ENCODE data around the gene DNAAF2.

DNA sequence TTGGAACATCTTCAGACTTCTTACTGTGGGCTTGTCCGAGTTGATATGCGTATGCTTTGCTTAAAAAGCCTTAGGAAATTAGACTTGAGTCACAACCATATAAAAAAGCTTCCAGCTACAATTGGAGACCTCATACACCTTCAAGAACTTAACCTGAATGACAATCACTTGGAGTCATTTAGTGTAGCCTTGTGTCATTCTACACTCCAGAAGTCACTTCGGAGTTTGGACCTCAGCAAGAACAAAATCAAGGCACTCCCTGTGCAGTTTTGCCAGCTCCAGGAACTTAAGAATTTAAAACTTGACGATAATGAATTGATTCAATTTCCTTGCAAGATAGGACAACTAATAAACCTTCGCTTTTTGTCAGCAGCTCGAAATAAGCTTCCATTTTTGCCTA is 27.5 kb downstream of the DNAAF2 start:
- no peak for TF ChIP-seq POLR2A (IDR thresholded peaks at IDR 0.05)
- TF ChIP-seq, protein P1, sequence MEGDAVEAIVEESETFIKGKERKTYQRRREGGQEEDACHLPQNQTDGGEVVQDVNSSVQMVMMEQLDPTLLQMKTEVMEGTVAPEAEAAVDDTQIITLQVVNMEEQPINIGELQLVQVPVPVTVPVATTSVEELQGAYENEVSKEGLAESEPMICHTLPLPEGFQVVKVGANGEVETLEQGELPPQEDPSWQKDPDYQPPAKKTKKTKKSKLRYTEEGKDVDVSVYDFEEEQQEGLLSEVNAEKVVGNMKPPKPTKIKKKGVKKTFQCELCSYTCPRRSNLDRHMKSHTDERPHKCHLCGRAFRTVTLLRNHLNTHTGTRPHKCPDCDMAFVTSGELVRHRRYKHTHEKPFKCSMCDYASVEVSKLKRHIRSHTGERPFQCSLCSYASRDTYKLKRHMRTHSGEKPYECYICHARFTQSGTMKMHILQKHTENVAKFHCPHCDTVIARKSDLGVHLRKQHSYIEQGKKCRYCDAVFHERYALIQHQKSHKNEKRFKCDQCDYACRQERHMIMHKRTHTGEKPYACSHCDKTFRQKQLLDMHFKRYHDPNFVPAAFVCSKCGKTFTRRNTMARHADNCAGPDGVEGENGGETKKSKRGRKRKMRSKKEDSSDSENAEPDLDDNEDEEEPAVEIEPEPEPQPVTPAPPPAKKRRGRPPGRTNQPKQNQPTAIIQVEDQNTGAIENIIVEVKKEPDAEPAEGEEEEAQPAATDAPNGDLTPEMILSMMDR (IDR thresholded peaks at IDR 0.05) = no peak

All from suprapubic skin (tissue), 3 donors.